HG02870 (cell line): ENCODE results near the gene XKR7.

Experiments
- ATAC-seq: cut with Tn5 transposase; IDR thresholded peaks from one replicate; pipeline ENCODE4 v1.9.1; 2021; ENCODE audit warnings: mild to moderate bottlenecking, moderate library complexity; ENCODE audit not compliant: unreplicated experiment

Gene XKR7

GRCh38 chr20:32036716-32037485 is 69.0 kb downstream of the XKR7 start:
- ATAC-seq = no peak

DNA sequence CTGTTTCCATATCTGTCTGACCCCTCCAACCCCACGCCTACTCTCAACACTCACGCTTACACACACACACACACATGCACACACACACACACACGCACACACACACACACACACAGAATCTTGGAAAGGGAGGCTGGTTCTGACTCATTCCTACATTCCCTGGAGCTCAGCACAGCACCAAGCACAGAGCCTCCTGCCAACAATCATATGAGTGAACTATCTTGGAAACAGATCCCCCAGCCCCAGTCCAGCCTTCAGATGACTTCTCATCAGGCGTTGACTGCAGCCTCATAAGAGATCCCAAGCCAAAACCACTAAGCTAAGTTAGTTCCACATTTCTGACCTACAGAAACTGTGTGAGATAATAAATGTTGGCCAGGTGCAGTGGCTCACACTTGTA is 70.0 kb downstream of the XKR7 start:
- no peak for ATAC-seq

- no peak for ATAC-seq
Measured at GRCh38 chr20:32040142-32040953, 72.4 kb downstream of the XKR7 start.

- no peak for ATAC-seq
Measured at GRCh38 chr20:32045999-32046398, 78.0 kb downstream of the XKR7 start.

GRCh38 chr20:32050324-32050841 is 82.4 kb downstream of the XKR7 start:
- ATAC-seq = no peak

DNA sequence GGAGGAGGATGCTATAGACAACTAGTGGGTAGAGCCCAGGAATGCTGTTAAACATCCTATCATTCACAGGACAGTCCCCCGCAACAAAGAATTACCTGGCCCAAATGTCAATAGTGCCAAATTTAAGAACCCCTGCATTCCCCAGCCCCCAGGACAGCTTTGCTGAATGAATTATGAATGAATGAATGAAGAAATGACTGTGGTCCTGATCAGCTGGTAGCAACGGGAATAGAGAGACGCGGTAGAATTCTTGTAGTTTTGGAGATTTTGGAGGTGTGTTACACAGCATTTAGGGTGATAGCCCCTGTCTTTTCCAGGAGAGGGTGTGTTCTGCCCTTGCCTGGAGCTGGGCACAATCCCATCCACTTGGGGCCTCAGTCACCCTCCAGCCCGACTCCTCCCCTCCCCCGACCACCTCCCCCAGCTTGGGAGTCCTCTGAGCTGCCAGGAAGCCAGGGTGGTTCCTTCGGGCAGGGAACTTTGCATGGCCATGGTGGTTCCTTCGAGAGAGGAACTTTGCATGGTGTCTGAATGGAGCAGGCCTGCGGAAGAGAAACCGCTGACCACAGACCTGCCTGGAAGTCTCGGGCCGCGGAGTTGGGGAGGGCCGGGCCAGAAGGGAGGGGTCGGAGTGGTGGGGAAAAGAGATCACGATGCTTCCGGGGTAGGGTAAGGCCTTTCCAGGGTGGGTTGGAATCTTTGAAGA is 83.1 kb downstream of the XKR7 start:
- ATAC-seq = no peak

DNA sequence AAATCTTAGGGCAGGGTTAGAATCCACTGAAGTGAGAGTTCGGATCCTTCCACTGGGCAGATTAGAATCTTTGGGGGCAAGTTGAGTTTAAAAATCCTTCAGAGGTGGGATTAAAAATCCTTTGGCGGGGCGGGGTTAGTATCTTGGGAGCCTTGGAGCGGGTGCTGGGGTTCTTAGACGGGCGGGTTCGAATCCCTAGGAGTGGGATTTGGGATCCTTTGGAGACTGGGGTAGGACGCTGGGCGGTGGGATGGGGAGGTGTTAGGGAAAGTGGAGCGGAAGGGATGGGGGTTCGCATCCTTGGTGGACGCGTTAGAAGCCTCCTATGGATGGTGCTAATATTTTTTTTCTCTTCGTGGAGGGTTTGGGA is 83.8 kb downstream of the XKR7 start:
- no peak for ATAC-seq

GRCh38 chr20:32052090-32052777 is 84.3 kb downstream of the XKR7 start, which contains the start of gene HCK:
HCK (plus strand) TSS chr20:32052242.
- ATAC-seq = no peak

- ATAC-seq = no peak
Measured at GRCh38 chr20:32052778-32053362, 84.9 kb downstream of the XKR7 start.
